GM21447 (cell line): ENCODE measurements around the gene CDC14C.

Experiments
- ATAC-seq: cut with Tn5 transposase; IDR thresholded peaks from one replicate; pipeline ENCODE4 v1.9.1; 2021; ENCODE audit not compliant: unreplicated experiment

The CDC14C gene

GRCh38 chr7:48971173-48971572 lies 46.8 kb downstream of the CDC14C start:
- no peak for ATAC-seq

- ATAC-seq, result no peak
These were observed 51.9 kb downstream of the CDC14C start for GRCh38 chr7:48976253-48976652.

GRCh38 chr7:48976850-48977249 lies 52.5 kb downstream of the CDC14C start:
- ATAC-seq, result no peak
